IMR-90 (cell line): ENCODE measurements around the gene PCBP3. TPM values are rescaled to one million over a fixed set of nuclear protein-coding genes. Genes with fewer than 3 reads are reported as not detected.

ENCODE experiments used
- ATAC-seq: fragments of 200-7000 bp; cut with Tn5 transposase; 2 replicates; pipeline ENCODE4 v1.9.1; 2020; ENCODE audit warnings: low read depth, mild to moderate bottlenecking, moderate library complexity
- BruUV-seq: library from RNA; stranded (reverse); fragments of 400-500 nt; replicated peaks from 2 replicates; lab custom pipeline; 2021; lab: Mats Ljungman, UMichigan
- CTCF ChIA-PET: fragments of 300-600 bp; formaldehyde crosslinking; extraction: SDS; loops from one replicate; lab custom pipeline; 2021; ENCODE audit warnings: antibody characterized with exemption; lab: Yijun Ruan, JAX
- POLR2A ChIA-PET: fragments of 300-600 bp; sonication (Branson Sonifier 250); formaldehyde crosslinking; loops from one replicate; lab custom pipeline; 2022; ENCODE audit warnings: antibody characterized with exemption; ENCODE audit not compliant: unreplicated experiment; lab: Charles Lee
- DNase-seq: peaks from one replicate; pipeline ENCODE4 v3.0.0; 2013
- H2AFZ ChIP-seq: replicated peaks from 2 replicates; pipeline ENCODE3; 2013; ENCODE audit warnings: low read length, mild to moderate bottlenecking; ENCODE audit not compliant: poor library complexity
- H2AK5ac ChIP-seq: 2 replicates; pipeline ENCODE4 v1.6.1; 2013; ENCODE audit warnings: low read depth, low read length, inconsistent platforms
- H2AK9ac ChIP-seq: replicated peaks from 2 replicates; pipeline ENCODE3; 2013; ENCODE audit warnings: mild to moderate bottlenecking, low read depth, low read length, moderate library complexity; ENCODE audit not compliant: poor library complexity
- H2BK120ac ChIP-seq: 2 replicates; pipeline ENCODE4 v1.6.1; 2013; ENCODE audit warnings: low read depth, low read length, inconsistent platforms
- H2BK15ac ChIP-seq: 3 replicates; pipeline ENCODE4 v1.6.1; 2013; ENCODE audit warnings: low read depth, low read length, inconsistent platforms
- H2BK20ac ChIP-seq: 2 replicates; pipeline ENCODE4 v1.6.1; 2013; ENCODE audit warnings: low read depth, mild to moderate bottlenecking, inconsistent platforms, low read length, moderate library complexity
- H2BK5ac ChIP-seq: 2 replicates; pipeline ENCODE4 v1.6.1; 2013; ENCODE audit warnings: mild to moderate bottlenecking, low read depth, low read length, inconsistent platforms; ENCODE audit not compliant: poor library complexity, severe bottlenecking
- H3K14ac ChIP-seq: replicated peaks from 2 replicates; pipeline ENCODE4 v1.6.1; 2013; ENCODE audit warnings: low read depth, low read length, inconsistent platforms
- H3K18ac ChIP-seq: 2 replicates; pipeline ENCODE4 v1.6.1; 2013; ENCODE audit warnings: low read depth, low read length, control low read depth
- H3K23ac ChIP-seq: 2 replicates; pipeline ENCODE4 v1.6.1; 2013; ENCODE audit warnings: low read depth, low read length, inconsistent platforms
- H3K27ac ChIP-seq: 2 replicates; pipeline ENCODE4 v1.5.1; 2013; ENCODE audit warnings: mild to moderate bottlenecking, control low read depth, low read length; ENCODE audit not compliant: insufficient read depth
- H3K27me3 ChIP-seq: 2 replicates; pipeline ENCODE4 v1.6.1; 2013; ENCODE audit warnings: low read length; ENCODE audit not compliant: control insufficient read depth, insufficient read depth
- H3K36me3 ChIP-seq: 2 replicates; pipeline ENCODE4 v1.6.1; 2013; ENCODE audit warnings: low read length, mixed read lengths; ENCODE audit not compliant: control insufficient read depth, insufficient read depth
- H3K4ac ChIP-seq: 2 replicates; pipeline ENCODE4 v1.6.1; 2013; ENCODE audit warnings: low read depth, low read length, inconsistent platforms
- H3K4me1 ChIP-seq: 2 replicates; pipeline ENCODE4 v1.6.1; 2013; ENCODE audit warnings: low read length, mixed read lengths; ENCODE audit not compliant: control insufficient read depth, insufficient read depth
- H3K4me2 ChIP-seq: 2 replicates; pipeline ENCODE4 v1.6.1; 2013; ENCODE audit warnings: low read depth, mild to moderate bottlenecking, control low read depth, low read length, moderate library complexity
- H3K4me3 ChIP-seq: 2 replicates; pipeline ENCODE4 v1.5.1; 2013; ENCODE audit warnings: low read depth, mild to moderate bottlenecking, control low read depth, low read length, moderate library complexity; ENCODE audit not compliant: insufficient read depth
- H3K56ac ChIP-seq: 2 replicates; pipeline ENCODE4 v1.6.1; 2013; ENCODE audit warnings: low read length, inconsistent platforms; ENCODE audit not compliant: insufficient read depth; ENCODE audit errors: extremely low read depth
- H3K79me1 ChIP-seq, 2 experiments: 2 replicates each; pipeline ENCODE4 v1.6.1; 2013; ENCODE audit warnings: low read length in 2 of 2, inconsistent platforms in 1 of 2, low read depth in 1 of 2
- H3K9ac ChIP-seq: 2 replicates; pipeline ENCODE4 v1.6.1; 2013; ENCODE audit warnings: low read depth, low read length, control low read depth
- H3K9me1 ChIP-seq: 2 replicates; pipeline ENCODE4 v1.6.1; 2013; ENCODE audit warnings: low read length, inconsistent platforms; ENCODE audit not compliant: insufficient read depth
- H3K9me3 ChIP-seq: 2 replicates; pipeline ENCODE4 v1.6.1; 2013; ENCODE audit warnings: low read length; ENCODE audit not compliant: control insufficient read depth, insufficient read depth
- H4K20me1 ChIP-seq: 2 replicates; pipeline ENCODE4 v1.6.1; 2013; ENCODE audit warnings: low read length, inconsistent platforms; ENCODE audit not compliant: insufficient read depth
- H4K5ac ChIP-seq: 2 replicates; pipeline ENCODE4 v1.6.1; 2013; ENCODE audit warnings: mild to moderate bottlenecking, low read depth, low read length, control low read depth
- H4K8ac ChIP-seq, 2 experiments: 2 replicates each; pipeline ENCODE4 v1.6.1; 2013; ENCODE audit warnings: low read depth in 2 of 2, low read length in 2 of 2, control low read depth in 1 of 2, inconsistent platforms in 1 of 2
- H4K91ac ChIP-seq: 2 replicates; pipeline ENCODE4 v1.6.1; 2013; ENCODE audit warnings: low read depth, low read length, inconsistent platforms; ENCODE audit not compliant: insufficient read depth
- BHLHE40 ChIP-seq: fragments of 150-350 bp; IDR thresholded peaks from 2 replicates; pipeline ENCODE4 v1.6.1; 2016; ENCODE audit warnings: mild to moderate bottlenecking, low read depth, low read length
- CEBPB ChIP-seq: IDR thresholded peaks from 2 replicates; pipeline ENCODE4 v1.6.1; 2012; ENCODE audit warnings: low read depth, low read length, improper control_type of control experiment
- CHD1 ChIP-seq: IDR thresholded peaks from 2 replicates; pipeline ENCODE4 v1.6.1; 2012; ENCODE audit warnings: low read depth, low read length, improper control_type of control experiment
- ELK1 ChIP-seq: fragments of 150-350 bp; IDR thresholded peaks from 2 replicates; pipeline ENCODE4 v1.6.1; 2016; ENCODE audit warnings: low read depth, mild to moderate bottlenecking, low read length, moderate library complexity, borderline replicate concordance
- FOS ChIP-seq: fragments of 150-350 bp; IDR thresholded peaks from 2 replicates; pipeline ENCODE4 v1.6.1; 2016; ENCODE audit warnings: low read depth, low read length
- POLR2A ChIP-seq: IDR thresholded peaks from 2 replicates; pipeline ENCODE4 v1.6.1; 2012; ENCODE audit warnings: mild to moderate bottlenecking, low read depth, low read length
- RAD21 ChIP-seq: IDR thresholded peaks from 2 replicates; pipeline ENCODE4 v1.6.1; 2012; ENCODE audit warnings: low read length, improper control_type of control experiment
- SMC3 ChIP-seq: fragments of 150-350 bp; IDR thresholded peaks from 2 replicates; pipeline ENCODE4 v1.6.1; 2016; ENCODE audit warnings: low read depth, mild to moderate bottlenecking, antibody characterized with exemption, low read length, moderate library complexity
- WGBS, 2 experiments: methylation state at CpG; one replicate each; pipeline versions ENCODE4 v1.1.5 to v1.1.7; 2013; ENCODE audit warnings: missing lambda C conversion rate in 2 of 2; ENCODE audit not compliant: insufficient read length in 1 of 2; ENCODE audit errors: extremely low coverage in 2 of 2; 5-methylcytosine and 5-hydroxymethylcytosine counted together
- dilution Hi-C: fragments of 300-500 bp; cut with HindIII; formaldehyde crosslinking; loops from one replicate; pipeline ENCODE4 v1.14.3; 2018; ENCODE audit warnings: low sequenced_read_pairs; ENCODE audit not compliant: unreplicated experiment
- in situ Hi-C: fragments of 300-500 bp; cut with MboI; formaldehyde crosslinking; loops from 3 replicates; pipeline ENCODE4 v1.14.3; 2019; ENCODE audit warnings: low sequenced_read_pairs, inconsistent platforms, mixed read lengths
- intact Hi-C: fragments of 100-400 bp; cut with micrococcal nuclease; formaldehyde crosslinking; loops from 2 replicates; pipeline ENCODE4 v1.10.0; 2022
- polyA plus RNA-seq, 3 experiments: library from polyadenylated mRNA; depleted of rRNA; stranded (reverse); fragments of >200 nt; gene quantifications; 2 replicates each; pipeline ENCODE4 v1.2.3, GENCODE V29; 2012; ENCODE audit warnings: low replicate concordance in 1 of 3
- total RNA-seq: library from RNA; depleted of rRNA; stranded (reverse); fragments of >200 nt; gene quantifications from 2 replicates; pipeline ENCODE4 v1.2.3, GENCODE V29; 2012
- TF ChIP-seq, protein P1 (sequence below): conservative IDR thresholded peaks from 2 replicates; pipeline ENCODE4 v1.5.1; 2012; ENCODE audit warnings: mild to moderate bottlenecking, low read depth, low read length, improper control_type of control experiment
- TF ChIP-seq, protein P2 (sequence below): fragments of 150-350 bp; IDR thresholded peaks from 2 replicates; pipeline ENCODE4 v1.6.1; 2017; ENCODE audit warnings: mild to moderate bottlenecking, antibody characterized with exemption, low read length, low read depth

Gene PCBP3
- total and polyA plus RNA-seq, 2 of the 4 experiments (the other 2 are of a cell fraction): 2.9 to 3.9 TPM

DNA sequence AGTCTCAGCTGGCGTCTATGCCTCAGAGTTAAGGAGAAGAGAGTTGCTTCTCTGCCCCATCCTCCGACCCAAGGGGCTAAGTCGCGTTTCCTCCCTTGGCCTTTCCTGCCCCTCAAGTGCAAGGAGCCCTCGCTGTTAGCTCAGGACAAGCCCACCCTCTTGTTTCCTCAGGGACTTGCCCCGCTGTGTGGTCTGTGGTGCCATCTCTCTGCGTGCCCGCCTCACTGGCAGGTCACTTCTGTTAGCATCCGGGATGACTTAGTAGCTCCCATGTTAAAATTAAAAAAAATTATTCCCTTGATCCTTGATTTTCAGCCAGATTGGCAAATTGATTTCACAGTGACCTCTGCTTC lies 96.5 kb downstream of the PCBP3 start:
- H2AK9ac ChIP-seq: no peak overlapping the region
- ChIA-PET CTCF (interaction anchor here (1.5 kb wide), 1 partner anchor 14 kb away, joined by 3 read pairs; no protein-coding TSS in a partner anchor), POLR2A (no interaction called here)
- H2BK5ac ChIP-seq: no peak overlapping the region
- H3K27ac ChIP-seq: no peak overlapping the region
- H2BK120ac ChIP-seq: no peak overlapping the region
- intact Hi-C loops (no loop called here), dilution Hi-C loops (no loop called here), in situ Hi-C loops (no loop called here)
- no peak overlapping the region for H3K9ac ChIP-seq
- no peak overlapping the region for H3K23ac ChIP-seq
- no peak overlapping the region for H4K5ac ChIP-seq
- H4K20me1 ChIP-seq: no peaks in the 10 kb centered on the region; the same call in none of the 2 replicates
- no peaks in the 10 kb centered on the region for H3K4me1 ChIP-seq
- H3K27me3 ChIP-seq: no peaks in the 10 kb centered on the region
- H3K4me2 ChIP-seq: no peak overlapping the region
- ATAC-seq (no peak), DNase-seq (no peak)
- no CpG with 5 or more reads among the region's 9 CpGs for WGBS, 2 experiments
- no peak overlapping the region for H4K8ac ChIP-seq
- H3K9me3 ChIP-seq: no peaks in the 10 kb centered on the region
- H3K18ac ChIP-seq: no peak overlapping the region
- no peak overlapping the region for H3K4ac ChIP-seq
- H3K56ac ChIP-seq: no peak overlapping the region
- TF ChIP-seq, protein P1, sequence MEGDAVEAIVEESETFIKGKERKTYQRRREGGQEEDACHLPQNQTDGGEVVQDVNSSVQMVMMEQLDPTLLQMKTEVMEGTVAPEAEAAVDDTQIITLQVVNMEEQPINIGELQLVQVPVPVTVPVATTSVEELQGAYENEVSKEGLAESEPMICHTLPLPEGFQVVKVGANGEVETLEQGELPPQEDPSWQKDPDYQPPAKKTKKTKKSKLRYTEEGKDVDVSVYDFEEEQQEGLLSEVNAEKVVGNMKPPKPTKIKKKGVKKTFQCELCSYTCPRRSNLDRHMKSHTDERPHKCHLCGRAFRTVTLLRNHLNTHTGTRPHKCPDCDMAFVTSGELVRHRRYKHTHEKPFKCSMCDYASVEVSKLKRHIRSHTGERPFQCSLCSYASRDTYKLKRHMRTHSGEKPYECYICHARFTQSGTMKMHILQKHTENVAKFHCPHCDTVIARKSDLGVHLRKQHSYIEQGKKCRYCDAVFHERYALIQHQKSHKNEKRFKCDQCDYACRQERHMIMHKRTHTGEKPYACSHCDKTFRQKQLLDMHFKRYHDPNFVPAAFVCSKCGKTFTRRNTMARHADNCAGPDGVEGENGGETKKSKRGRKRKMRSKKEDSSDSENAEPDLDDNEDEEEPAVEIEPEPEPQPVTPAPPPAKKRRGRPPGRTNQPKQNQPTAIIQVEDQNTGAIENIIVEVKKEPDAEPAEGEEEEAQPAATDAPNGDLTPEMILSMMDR: no peak
- TF ChIP-seq, protein P2, sequence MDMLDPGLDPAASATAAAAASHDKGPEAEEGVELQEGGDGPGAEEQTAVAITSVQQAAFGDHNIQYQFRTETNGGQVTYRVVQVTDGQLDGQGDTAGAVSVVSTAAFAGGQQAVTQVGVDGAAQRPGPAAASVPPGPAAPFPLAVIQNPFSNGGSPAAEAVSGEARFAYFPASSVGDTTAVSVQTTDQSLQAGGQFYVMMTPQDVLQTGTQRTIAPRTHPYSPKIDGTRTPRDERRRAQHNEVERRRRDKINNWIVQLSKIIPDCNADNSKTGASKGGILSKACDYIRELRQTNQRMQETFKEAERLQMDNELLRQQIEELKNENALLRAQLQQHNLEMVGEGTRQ: no peak
- no peak for TF ChIP-seq BHLHE40
- no peak for TF ChIP-seq ELK1
- no peak for TF ChIP-seq FOS
- no peak for TF ChIP-seq CHD1
- no peak for TF ChIP-seq SMC3
- no peak for TF ChIP-seq POLR2A
- no peak for TF ChIP-seq CEBPB
- TF ChIP-seq RAD21: no peak
- no TSS peak for BruUV-seq
- H3K14ac ChIP-seq: no peak overlapping the region
- H2AFZ ChIP-seq: no peak overlapping the region
- H3K79me1 ChIP-seq: no peaks in the 10 kb centered on the region
- no peak overlapping the region for H2BK15ac ChIP-seq
- H3K4me3 ChIP-seq: no peak overlapping the region
- no peaks in the 10 kb centered on the region for H3K36me3 ChIP-seq
- peaks cover 3% of the 10 kb centered on the region; the same call in 1 of the 2 replicates for H3K9me1 ChIP-seq
- no peak overlapping the region for H2AK5ac ChIP-seq
- H4K91ac ChIP-seq: no peak overlapping the region
- H2BK20ac ChIP-seq: no peak overlapping the region
